ENCODE measurements around the gene ZNF684. TPM values are rescaled to one million over a fixed set of nuclear protein-coding genes. Genes with fewer than 3 reads are reported as not detected.

The ZNF684 gene
- total RNA-seq (2022; extraction: Qiagen RNA extraction; ENCODE audit: low read depth) = 1.9 to 2.4 TPM (median 2.0 TPM) in 5 replicates

GRCh38 chr1:40531381-40532061, at the start of gene ZNF684:
Gene ZNF684 (plus strand): TSS chr1:40531637. CDS start chr1:40533167, 1,530 bp downstream.

GRCh38 chr1:40508375-40509341, 22.8 kb upstream of the ZNF684 start, which contains the start of gene EXO5:
Gene EXO5 (plus strand): TSS chr1:40508767. CDS start chr1:40514545, 5,778 bp downstream.

Other genes with a start within 250 kb of the ZNF684 start
- gene COL9A2, start 214.4 kb upstream of the ZNF684 start, total RNA-seq (2022; extraction: Qiagen RNA extraction; ENCODE audit: low read depth) = 0.11 to 0.47 TPM (median 0.18 TPM) in 5 replicates
- gene SMAP2, start 157.9 kb upstream of the ZNF684 start, total RNA-seq (2022; extraction: Qiagen RNA extraction; ENCODE audit: low read depth) = 10.3 to 10.7 TPM (median 10.3 TPM) in 5 replicates
- 1.6 to 2.1 TPM (median 1.7 TPM) in 5 replicates for gene ZFP69B, start 81.2 kb upstream of the ZNF684 start, total RNA-seq (2022; extraction: Qiagen RNA extraction; ENCODE audit: low read depth)
- not detected in 5 replicates for gene ZFP69, start 54.3 kb upstream of the ZNF684 start, total RNA-seq (2022; extraction: Qiagen RNA extraction; ENCODE audit: low read depth)
- gene EXO5, start 22.9 kb upstream of the ZNF684 start, total RNA-seq (2022; extraction: Qiagen RNA extraction; ENCODE audit: low read depth) = 3.8 to 5.0 TPM (median 4.6 TPM) in 5 replicates
- 0.48 to 0.99 TPM (median 0.88 TPM) in 5 replicates for gene RIMS3, start 134.0 kb downstream of the ZNF684 start, total RNA-seq (2022; extraction: Qiagen RNA extraction; ENCODE audit: low read depth)
- 39.6 to 45.8 TPM (median 41.2 TPM) in 5 replicates for gene NFYC, start 160.1 kb downstream of the ZNF684 start, total RNA-seq (2022; extraction: Qiagen RNA extraction; ENCODE audit: low read depth)